Measurements from ENCODE around the gene SORCS3. TPM values are rescaled to one million over a fixed set of nuclear protein-coding genes. Genes with fewer than 3 reads are reported as not detected.

Gene SORCS3
- total and polyA plus RNA-seq, 2 of the 13 experiments (the other 11 are each of a cell fraction or from before 2014, with no cell fraction given): 0.07 TPM; not detected in 1

- in situ Hi-C loops (cut with HindIII; ENCODE audit: extremely low pct_ligation_motif_present, low pct_unique_long_range_greater_than_20kb): no loop called here
- Histone ChIP-seq H3K4me1 (ENCODE audit: insufficient read depth, low read length) (no peaks in the 10 kb centered on the region), H3K9me3 (ENCODE audit: low read length) (no peaks in the 10 kb centered on the region), H3K4me2 (ENCODE audit: low read depth, low read length) (no peak overlapping the region), H3K27ac (ENCODE audit: extremely low read length, insufficient read depth, low read length) (no peak overlapping the region), H2AFZ (ENCODE audit: low read length) (no peak overlapping the region), H3K9ac (ENCODE audit: insufficient read depth, low read depth, low read length) (no peak overlapping the region), H3K4me3 (replicated peaks in 1 of 3; ENCODE audit: insufficient read depth in 1 of 3, low read depth in 2 of 3, low read length in 3 of 3) (no peak overlapping the region), H3K36me3 (replicated peaks in 1 of 2; ENCODE audit: control insufficient read depth in 1 of 2, insufficient read depth in 2 of 2, low read length in 2 of 2) (no peaks in the 10 kb centered on the region), H3K27me3 (ENCODE audit: control insufficient read depth in 1 of 2, insufficient read depth in 2 of 2, low read length in 2 of 2) (peaks cover 0 to 6% of the 10 kb centered on the region in 2 experiments; a peak in 1 of 5 replicates), H3K79me2 (ENCODE audit: insufficient read depth, low read length) (no peaks in the 10 kb centered on the region), H4K20me1 (ENCODE audit: insufficient read depth, low read length) (no peaks in the 10 kb centered on the region)
- 2% methylated on average over 3 of the region's 3 CpGs for WGBS (ENCODE audit: low lambda C conversion rate)
- ChIA-PET CTCF (ENCODE audit: low intra/inter-chr PET ratio, low total read pairs) (no interaction called here), POLR2A (no interaction called here)
- no TSS peak for BruUV-seq (replicated peaks)
- intact Hi-C loops (cut with micrococcal nuclease; ENCODE audit: unreplicated experiment): no loop called here
- FAIRE-seq (no peak), ATAC-seq (no peak), DNase-seq (ENCODE audit: low spot score) (no peak)
- TF ChIP-seq CEBPG (CRISPR knock-in tag; IDR thresholded peaks at IDR 0.05) (no peak), MED13 (CRISPR knock-in tag; IDR thresholded peaks at IDR 0.05) (no peak), TCF7 (IDR thresholded peaks at IDR 0.05; ENCODE audit: low read depth) (no peak), AKNA (CRISPR knock-in tag; IDR thresholded peaks at IDR 0.05; ENCODE audit: borderline replicate concordance) (no peak), POLR2A (IDR thresholded peaks at IDR 0.05; ENCODE audit: insufficient read depth in 1 of 2, low read depth in 2 of 2, low read length in 2 of 2) (no peak), KDM2A (CRISPR knock-in tag; IDR thresholded peaks at IDR 0.05; ENCODE audit: borderline replicate concordance, low read depth) (no peak), BCL3 (CRISPR knock-in tag; IDR thresholded peaks at IDR 0.05) (no peak), ZFP90 (CRISPR knock-in tag; IDR thresholded peaks at IDR 0.05; ENCODE audit: borderline replicate concordance) (no peak), CHD2 (IDR thresholded peaks at IDR 0.05; ENCODE audit: low read depth, low read length) (no peak), ZNF614 (CRISPR knock-in tag; IDR thresholded peaks at IDR 0.05; ENCODE audit: borderline replicate concordance) (no peak), FOXC1 (CRISPR knock-in tag; IDR thresholded peaks at IDR 0.05; ENCODE audit: borderline replicate concordance) (no peak), SETDB1 (CRISPR knock-in tag; IDR thresholded peaks at IDR 0.05; ENCODE audit: borderline replicate concordance) (no peak), MZF1 (CRISPR knock-in tag; IDR thresholded peaks at IDR 0.05; ENCODE audit: borderline replicate concordance) (no peak), JARID2 (CRISPR knock-in tag; IDR thresholded peaks at IDR 0.05; ENCODE audit: insufficient replicate concordance) (no peak), SALL2 (CRISPR knock-in tag; IDR thresholded peaks at IDR 0.05) (no peak)
- TF ChIP-seq, protein P1, sequence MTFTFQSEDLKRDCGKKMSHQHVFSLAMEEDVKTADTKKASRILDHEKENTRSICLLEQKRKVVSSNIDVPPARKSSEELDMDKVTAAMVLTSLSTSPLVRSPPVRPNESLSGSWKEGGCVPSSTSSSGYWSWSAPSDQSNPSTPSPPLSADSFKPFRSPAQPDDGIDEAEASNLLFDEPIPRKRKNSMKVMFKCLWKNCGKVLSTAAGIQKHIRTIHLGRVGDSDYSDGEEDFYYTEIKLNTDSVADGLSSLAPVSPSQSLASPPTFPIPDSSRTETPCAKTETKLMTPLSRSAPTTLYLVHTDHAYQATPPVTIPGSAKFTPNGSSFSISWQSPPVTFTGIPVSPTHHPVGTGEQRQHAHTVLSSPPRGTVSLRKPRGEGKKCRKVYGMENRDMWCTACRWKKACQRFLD (CRISPR knock-in tag; IDR thresholded peaks at IDR 0.05; ENCODE audit: borderline replicate concordance): no peak
- TF ChIP-seq, protein P2, sequence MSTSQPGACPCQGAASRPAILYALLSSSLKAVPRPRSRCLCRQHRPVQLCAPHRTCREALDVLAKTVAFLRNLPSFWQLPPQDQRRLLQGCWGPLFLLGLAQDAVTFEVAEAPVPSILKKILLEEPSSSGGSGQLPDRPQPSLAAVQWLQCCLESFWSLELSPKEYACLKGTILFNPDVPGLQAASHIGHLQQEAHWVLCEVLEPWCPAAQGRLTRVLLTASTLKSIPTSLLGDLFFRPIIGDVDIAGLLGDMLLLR (CRISPR knock-in tag; IDR thresholded peaks at IDR 0.05): no peak
Observed at GRCh38 chr10:104894681-104895080, 253.6 kb downstream of the SORCS3 start.

All from HepG2 (cell line).